GM18499 (cell line): ENCODE data around the gene B4GAT1.
"Not testable (repeated sequence)": the region's sequence is repeated elsewhere in the genome, so short reads cannot be mapped to it uniquely, and the experiment has no call there.

Experiments
- ATAC-seq: cut with Tn5 transposase; IDR thresholded peaks from one replicate; pipeline ENCODE4 v1.9.1; 2021; ENCODE audit warnings: moderate number of reproducible peaks; ENCODE audit not compliant: insufficient read depth, unreplicated experiment

The B4GAT1 gene

GRCh38 chr11:66312549-66313320, 34.7 kb downstream of the B4GAT1 start:
- no peak for ATAC-seq

GRCh38 chr11:66311965-66312548, 35.4 kb downstream of the B4GAT1 start:
- no peak for ATAC-seq

GRCh38 chr11:66311470-66311964, 35.9 kb downstream of the B4GAT1 start:
- no peak for ATAC-seq

- not testable (repeated sequence) for ATAC-seq
Observed at GRCh38 chr11:66310803-66311440, 36.5 kb downstream of the B4GAT1 start.

GRCh38 chr11:66310324-66310723, 37.1 kb downstream of the B4GAT1 start:
- no peak for ATAC-seq

DNA sequence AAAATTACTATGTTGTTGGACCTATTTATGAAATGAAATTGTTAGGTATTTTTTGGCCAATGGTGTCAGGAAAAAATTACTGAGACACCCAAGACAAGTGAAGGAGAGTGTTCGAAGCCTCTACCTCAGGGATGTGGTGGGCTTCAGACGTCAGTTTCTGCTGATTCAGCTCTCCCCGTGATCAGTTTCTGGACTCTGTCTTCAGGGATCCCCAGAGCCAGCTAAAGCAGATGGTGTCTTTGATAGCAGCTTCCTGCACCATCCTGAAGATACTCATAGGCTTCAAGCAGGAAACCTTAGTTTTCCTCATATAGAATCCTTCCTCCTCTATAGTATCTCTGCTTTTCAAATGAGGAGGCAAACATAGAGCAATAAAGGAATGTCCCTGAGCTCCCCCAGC, 38.0 kb downstream of the B4GAT1 start:
- no peak for ATAC-seq

GRCh38 chr11:66302656-66303055, 44.8 kb downstream of the B4GAT1 start:
- ATAC-seq = no peak

DNA sequence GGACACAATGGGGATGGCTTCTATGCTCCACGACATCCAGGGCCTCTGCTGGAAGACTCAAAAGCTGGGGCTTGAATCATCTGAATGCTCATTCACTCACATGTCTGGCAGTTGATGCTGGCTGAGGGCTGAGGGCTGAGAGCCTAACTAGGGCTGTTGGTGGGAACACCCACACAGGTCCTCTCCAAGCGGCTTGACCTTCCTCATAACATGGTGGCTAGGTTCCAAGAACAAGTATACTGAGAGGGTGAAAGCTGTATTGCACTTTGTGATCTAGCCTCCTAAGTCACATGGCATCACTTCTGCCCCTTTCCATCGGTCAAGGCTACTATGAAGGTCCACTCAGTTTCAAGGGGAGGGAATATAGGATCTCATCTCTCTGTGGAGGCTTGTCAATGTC, 48.2 kb downstream of the B4GAT1 start:
- ATAC-seq = no peak

GRCh38 chr11:66297610-66298009, 49.8 kb downstream of the B4GAT1 start:
- ATAC-seq = no peak
